NCI-H128 (cell line): ENCODE measurements around the gene OR5H15.
"Not testable (repeated sequence)": the region's sequence is repeated elsewhere in the genome, so short reads cannot be mapped to it uniquely, and the experiment has no call there.

ENCODE experiments used
- DNase-seq: peaks from one replicate; lab custom pipeline; 2025; ENCODE audit not compliant: unreplicated experiment; lab: John Stamatoyannopoulos, UW

Gene OR5H15

DNA sequence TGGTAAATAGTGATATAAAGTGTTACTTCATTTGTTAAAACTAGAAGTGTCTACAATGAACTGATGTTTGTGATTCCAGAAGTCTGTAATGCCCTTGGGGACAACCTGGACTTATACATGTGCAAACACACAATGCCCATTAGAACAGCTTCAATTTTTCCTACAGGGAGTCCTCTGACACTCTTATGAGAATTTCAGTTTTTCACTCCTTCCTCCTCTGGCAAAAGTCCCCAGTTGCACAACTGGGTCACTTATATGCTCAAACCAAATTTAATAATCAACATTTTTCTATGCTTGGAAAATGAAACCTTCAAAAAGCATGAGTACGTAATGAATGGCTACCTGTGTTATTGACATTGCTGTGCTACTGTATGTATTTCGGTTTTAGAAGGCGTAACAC is at the start of gene OR5H15:
Gene OR5H15 (plus strand): TSS at position 301 of the 400 bp plus-strand sequence. CDS start 2,004 bp downstream, outside the sequence.
- no peak for DNase-seq

DNA sequence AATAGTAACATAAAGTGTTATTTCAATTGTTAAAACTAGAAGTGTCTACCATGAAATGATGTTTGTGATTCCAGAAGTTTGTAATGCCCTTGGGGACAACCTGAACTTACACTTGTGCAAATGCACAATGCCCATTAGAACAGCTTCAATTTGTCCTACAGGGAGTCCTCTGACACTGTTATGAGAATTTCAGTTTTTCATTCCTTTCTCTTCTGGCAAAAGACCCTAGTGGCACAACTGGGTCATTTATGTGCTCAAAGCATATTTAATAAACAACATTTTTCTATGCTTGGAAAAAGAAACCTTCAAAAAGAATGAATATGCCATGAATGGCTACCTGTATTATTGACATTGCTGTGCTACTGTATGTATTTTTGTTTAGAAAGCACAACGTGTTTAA is 36.1 kb upstream of the OR5H15 start, which contains the start of gene OR5H1:
Gene OR5H1 (plus strand): TSS at position 301 of the 400 bp plus-strand sequence. CDS start 1,977 bp downstream, outside the sequence.
- no peak for DNase-seq

DNA sequence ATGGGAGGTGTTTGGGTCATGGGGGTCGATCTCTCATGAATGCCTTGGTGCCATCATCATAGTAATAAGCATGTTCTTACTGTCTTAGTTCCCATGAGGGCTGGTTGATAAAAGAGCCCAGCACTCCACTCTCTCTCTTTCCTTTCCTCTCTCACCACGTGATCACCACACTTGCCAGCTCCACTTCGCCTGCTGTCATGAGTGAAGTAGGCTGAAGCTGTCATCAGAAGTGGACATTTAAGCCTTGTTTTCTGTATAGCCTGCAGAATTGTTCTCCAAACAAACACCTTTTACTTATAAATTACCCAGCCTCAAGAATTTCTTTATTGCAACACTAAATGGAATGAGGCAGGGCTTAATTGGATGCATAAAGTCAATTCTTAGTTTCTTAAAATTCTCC is 29.9 kb upstream of the OR5H15 start:
- DNase-seq, result no peak

DNA sequence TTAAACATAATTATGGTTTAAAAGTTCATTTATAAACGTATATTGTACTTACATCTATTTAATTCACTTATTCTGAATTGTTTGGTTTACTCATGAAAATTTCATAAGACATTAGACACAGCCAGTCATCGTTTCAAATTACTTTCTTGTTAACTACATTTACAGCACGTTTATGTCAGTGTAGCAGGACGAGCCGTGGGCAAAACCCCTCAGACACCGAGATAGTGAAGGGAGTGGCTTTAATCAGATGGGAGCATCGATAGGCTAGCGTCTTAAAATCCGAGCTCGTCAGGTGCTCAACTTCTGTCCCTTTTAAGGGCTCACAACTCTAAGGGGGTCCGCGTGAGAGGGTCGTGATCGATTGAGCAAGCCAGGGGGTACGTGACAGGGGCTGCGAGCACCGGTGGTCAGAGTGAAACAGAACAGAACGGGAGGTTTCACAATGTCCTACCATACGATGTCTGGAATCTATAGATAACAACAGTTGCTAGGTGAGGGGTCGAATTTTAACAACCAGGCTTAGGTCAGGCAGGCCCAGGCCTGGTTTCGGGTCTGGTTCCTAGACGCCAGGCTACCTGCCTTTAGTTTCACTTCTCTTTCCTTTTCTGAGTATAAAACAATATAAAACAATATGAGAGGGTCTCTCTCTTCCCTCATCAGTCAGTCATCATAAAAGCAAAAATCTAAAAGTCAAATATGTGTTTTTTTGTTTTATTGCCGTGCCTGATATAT is 28.5 kb upstream of the OR5H15 start:
- DNase-seq, result not testable (repeated sequence)

DNA sequence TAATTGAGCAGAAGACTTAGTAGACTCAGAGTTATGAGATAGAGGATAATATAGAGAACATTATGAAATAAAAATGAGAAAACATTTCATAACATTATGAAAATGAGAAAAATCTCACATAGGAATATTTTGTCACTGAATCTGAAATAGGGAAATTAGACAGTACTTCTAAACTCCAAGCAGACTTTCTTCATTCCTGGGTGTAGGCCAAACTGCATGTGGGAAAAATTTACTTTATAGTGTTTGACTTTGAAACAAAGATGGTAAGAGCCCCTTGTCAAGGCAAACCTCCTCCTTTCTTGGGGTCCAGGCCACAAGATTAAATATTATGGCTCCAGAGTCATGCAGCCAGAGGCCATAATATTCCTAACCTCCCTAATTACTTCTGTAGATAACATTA is 26.0 kb upstream of the OR5H15 start:
- no peak for DNase-seq

DNA sequence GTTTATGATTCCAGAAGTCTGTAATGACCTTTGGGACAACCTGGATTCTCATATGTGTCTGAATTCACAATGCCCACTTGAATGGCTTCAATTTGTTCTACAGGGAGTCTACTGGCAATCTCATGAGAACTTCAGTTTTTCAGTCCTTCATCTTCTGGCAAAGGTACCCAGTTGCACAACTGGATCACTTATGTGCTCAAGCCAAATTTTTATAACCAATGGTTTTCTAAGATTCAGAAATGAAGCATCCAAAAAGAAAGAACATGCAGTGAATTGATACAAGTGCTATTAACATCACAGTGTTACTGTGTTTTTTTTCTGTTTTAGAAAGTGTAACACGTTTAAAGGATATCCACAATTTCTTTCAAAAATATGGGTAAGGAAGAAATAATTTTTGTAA is 19.3 kb upstream of the OR5H15 start, which contains the start of gene OR5H14:
Gene OR5H14 (plus strand): TSS at position 301 of the 400 bp plus-strand sequence. CDS start 1,907 bp downstream, outside the sequence.
- no peak for DNase-seq

DNA sequence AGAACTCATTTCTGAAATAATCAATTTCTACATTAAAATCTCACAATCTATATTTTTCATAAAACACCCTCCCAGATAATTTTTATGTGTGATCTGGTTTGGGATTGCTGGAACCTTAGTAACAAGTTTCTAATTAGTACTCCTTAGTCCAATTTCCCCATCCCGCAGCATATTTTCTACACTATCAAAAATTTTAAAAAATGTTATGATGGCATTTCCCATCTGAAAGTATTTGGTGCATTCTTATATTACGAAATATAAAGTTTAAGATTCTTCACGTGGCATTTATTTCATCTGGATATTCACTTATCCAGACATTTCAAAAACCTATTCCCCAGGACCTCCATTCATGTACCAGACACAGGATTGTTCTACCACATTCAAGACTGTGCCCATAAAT is 17.7 kb upstream of the OR5H15 start:
- no peak for DNase-seq

DNA sequence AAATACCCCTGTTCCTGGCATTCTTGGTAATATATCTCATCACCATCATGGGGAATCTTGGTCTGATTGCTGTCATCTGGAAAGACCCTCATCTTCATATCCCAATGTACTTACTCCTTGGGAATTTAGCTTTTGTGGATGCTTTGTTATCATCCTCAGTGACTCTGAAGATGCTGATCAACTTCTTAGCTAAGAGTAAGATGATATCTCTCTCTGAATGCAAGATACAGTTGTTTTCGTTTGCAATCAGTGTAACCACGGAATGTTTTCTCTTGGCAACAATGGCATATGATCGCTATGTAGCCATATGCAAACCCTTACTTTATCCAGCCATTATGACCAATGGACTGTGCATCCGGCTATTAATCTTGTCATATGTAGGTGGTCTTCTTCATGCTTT is 17.0 kb upstream of the OR5H15 start:
- not testable (repeated sequence) for DNase-seq

DNA sequence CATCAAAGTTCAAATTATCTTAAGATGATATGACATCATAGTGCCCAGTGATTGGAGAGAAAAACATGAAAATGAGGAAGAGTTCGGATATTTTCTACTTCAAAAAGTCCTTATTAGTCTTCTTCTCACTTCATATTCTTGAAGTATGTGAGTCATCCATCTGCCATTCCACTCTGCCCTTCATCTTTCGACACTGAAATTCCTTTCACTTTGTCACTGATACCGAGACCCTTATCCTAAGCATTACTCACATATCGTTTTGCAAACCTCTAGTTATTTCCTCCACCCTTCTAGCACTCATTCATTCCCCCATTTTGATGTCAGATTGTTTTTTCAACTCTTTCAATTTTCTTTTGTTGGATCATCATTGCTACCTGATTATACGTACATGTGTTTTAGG is 15.3 kb upstream of the OR5H15 start:
- DNase-seq, result no peak

DNA sequence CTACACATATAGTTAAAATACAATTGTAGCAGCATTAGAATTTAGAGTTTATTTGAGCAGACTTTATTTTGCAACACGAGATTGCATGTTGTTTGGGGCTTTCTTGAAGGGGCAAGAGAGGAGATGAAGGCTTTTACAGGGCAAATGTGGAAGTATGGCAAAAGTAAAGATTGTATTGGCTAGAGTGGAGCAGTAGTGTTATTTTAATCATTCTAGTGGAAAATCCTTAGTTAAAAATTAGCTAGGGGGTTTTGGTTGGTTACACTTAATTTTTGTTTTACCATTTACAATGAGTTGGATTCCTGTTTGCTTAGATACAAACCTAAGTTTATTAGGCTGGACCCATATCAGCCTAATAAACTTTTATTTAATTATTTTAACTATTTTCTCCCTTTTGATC is 4.6 kb downstream of the OR5H15 start:
- DNase-seq, result no peak

DNA sequence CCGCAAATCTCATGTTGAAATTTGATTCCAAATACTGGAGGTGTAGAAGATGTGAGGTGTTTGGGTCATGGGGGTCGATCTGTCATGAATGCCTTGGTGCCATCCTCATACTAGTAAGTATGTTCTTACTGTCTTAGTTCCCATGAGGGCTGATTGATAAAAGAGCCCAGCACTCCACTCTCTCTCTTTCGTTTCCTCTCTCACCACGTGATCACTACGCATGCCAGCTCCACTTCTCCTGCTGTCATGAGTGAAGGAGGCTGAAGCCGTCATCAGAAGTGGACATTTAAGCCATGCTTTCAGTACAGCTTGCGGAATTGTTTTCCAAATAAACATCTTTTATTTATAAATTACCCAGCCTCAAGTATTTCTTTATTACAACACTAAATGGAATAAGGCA is 6.1 kb downstream of the OR5H15 start:
- DNase-seq, result no peak

DNA sequence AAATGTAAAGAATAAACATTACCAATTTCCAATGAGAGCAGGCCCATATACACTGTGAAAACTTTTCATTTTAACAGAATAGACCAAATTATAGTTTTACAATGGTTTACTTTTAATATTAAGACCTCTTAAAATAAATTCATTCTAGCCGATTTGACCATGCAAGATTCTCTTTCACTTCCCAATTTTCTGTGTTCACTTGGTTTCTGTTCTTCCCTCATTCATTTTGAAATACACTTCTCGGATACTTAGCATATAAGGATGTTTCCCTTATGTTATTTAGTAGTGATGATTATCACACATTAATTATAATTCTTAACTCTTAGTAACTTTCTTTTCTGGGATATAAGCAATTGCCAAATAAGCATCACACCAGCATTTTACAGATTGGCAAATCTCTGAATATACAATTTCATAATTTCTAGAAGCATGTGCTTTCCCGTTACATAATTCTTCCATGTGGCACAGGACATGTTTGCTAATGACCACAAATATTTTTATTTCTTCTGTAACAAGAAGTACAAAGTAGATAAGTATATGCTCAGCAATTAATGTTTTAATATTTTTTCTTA is 13.9 kb downstream of the OR5H15 start:
- DNase-seq, result no peak

DNA sequence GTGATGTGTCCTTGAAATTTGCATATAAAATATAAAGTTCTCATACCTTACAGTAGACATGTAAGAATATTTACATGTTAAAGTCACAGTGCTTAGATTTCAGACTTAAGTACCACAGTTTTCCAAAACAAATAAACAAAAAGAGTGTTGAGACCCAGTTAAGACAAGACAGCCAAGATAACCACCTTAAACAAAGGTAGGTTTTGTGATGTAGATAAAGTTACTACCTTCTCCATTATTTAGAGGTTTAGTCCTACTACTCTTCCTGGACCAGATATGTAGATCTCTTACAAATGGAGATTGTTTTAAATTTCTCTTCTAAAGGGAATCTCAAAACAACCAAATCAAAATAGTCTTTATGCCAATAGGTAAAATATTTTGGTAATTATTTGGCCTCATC is 15.7 kb downstream of the OR5H15 start:
- no peak for DNase-seq

DNA sequence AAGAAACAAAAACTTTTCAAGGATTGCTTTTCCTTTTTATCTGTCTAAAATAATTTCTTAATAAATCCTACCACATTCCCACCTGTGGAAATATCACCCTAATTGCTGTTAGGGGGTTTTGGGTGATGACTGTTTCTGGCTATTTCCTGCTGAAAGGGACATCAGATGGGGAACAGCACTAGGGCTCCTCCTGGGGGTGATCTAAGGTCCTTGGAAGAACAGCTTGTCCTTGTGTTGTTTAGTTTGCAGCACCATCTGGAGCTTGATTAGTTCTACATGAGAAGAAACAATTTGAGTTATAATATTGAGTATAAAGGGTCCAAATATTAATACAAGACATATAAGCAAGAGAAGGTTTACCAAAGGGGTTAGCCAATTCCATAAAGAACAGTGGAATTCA is 18.7 kb downstream of the OR5H15 start:
- DNase-seq, result no peak

DNA sequence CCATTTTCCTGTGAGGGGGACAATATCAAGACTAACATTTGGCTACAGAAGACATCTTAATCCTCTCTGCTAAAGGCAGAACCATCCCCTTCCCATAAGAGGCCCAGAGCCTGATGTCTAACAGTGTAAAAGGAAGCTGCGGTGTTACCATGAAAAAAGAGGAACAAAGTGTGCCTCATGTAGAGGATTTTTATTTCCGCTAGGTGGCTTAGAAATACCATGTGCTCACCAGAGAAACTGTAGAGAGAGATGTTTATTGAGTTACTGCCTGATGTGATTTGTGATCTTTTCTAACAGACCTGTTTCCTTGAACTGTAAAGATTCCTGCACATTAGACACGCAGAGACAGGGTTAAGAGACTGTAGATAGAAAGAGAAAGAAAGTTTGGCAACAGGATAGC is 22.0 kb downstream of the OR5H15 start:
- DNase-seq, result no peak

DNA sequence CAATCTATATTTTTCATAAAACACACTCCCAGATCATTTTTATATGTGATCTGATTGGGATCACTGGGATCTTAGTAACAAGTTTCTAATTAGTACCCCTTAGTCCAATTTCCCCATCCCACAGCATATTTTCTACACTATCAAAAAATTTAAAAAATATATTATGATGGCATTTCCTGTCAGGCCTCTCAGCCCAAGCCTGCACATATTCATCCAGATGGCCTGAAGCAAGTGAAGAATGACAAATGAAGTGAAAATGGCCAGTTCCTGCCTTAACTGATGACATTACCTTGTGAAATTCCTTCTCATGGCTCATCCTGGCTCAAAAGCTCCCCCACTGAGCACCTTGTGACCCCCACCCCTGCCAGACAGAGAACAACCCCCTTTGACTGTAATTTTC is 24.4 kb downstream of the OR5H15 start:
- not testable (repeated sequence) for DNase-seq

DNA sequence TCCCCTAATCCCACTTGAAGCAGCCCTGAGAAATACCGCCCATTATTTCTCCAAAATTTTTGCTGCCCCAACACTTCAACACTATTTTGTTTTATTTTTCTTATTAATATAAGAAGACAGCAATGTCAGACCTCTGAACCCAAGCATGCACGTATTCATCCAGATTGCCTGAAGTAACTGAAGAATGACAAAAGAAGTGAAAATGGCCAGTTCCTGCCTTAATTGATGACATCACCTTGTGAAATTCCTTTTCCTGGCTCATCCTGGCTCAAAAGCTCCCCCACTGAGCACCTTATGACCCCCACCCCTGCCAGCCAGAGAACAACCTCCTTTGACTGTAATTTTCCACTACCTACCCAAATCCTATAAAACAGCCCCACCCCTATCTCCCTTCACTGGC is 29.8 kb downstream of the OR5H15 start:
- not testable (repeated sequence) for DNase-seq

DNA sequence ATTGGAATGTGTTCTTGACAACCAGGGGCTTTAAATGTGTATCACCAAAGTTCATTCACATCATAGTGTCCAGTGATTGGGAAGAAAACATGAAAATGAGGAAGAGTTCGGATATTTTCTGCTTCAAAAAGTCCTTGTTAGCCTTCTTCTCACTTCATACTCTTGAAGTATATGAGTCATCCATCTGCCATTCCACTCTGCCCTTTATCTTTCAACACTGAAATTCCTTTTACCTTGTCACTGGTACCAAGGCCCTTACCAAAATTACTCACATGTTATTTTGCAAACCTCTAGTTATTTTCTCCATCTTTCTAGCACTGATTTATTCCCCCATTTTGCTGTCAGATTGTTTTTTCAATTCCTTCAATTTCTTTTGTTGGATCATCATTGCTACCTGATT is 32.5 kb downstream of the OR5H15 start:
- DNase-seq, result no peak

DNA sequence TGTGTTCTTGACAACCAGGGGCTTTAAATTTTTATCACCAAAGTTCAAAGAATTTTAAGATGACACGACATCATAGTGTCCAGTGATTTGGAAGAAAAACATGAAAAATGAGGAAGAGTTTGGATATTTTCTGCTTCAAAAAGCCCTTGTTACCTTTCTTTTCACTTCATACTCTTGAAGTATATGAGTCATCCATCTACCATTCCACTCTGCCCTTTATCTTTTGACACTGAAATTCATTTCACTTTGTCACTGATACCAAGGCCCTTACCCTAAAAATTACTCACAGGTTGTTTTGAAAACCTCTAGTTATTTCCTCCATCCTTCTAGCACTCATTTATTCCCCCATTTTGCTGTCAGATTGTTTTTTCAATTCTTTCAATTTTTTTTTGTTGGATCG is 42.7 kb downstream of the OR5H15 start:
- DNase-seq, result no peak

DNA sequence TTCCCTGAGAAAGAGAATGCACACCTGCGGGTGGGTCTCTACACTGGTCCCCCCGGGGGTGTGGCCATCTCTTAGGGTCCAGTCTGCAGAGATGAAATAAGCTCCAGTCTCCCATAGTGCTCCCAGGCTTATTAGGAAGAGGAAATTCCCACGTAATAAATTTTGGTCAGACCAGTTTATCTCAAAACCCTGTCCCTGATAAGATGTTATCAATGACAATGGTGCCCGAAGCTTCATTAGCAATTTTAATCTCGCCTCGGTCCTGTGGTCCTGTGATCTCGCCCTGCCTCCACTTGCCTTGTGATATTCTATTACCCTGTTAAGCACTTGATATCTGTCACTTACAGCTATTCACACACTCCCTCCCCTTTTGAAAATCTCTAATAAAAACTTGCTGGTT is 46.8 kb downstream of the OR5H15 start:
- DNase-seq, result no peak

DNA sequence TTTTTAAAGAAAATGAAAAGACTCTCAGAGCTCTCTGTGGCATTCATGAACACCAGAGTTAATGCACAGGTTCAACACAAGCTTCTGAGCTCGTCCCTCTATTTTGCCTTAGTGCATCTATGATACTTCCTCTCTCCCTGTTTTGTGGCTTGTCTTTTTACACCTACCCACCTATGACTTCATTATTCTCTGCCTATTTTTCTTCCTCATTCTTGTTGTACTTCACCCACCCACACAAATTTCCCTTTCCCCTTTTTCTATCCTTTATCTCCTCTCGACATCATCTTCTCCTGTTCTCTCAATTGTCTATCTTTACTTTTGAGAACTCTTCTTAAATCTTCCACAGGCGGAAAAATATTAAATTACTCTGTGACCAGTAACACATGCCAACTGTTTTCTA is 48.6 kb downstream of the OR5H15 start:
- DNase-seq, result no peak
